Smooth muscle cell (in vitro differentiated cells): ENCODE measurements around the gene FAM78A. TPM values are rescaled to one million over a fixed set of nuclear protein-coding genes. Genes with fewer than 3 reads are reported as not detected.

ENCODE experiments used
- DNase-seq: peaks from one replicate; lab custom pipeline; 2025; ENCODE audit not compliant: unreplicated experiment; lab: John Stamatoyannopoulos, UW
- H2AFZ ChIP-seq: fragments of 200-600 bp; sonication (generic); 2 replicates; pipeline ENCODE4 v1.6.0; 2016; ENCODE audit warnings: antibody characterized with exemption, low read depth, mild to moderate bottlenecking
- H3F3A ChIP-seq: fragments of 200-600 bp; sonication (generic); 2 replicates; pipeline ENCODE4 v1.6.0; 2017; ENCODE audit warnings: antibody characterized with exemption, low read depth
- H3K27ac ChIP-seq: fragments of 200-600 bp; sonication (generic); 2 replicates; pipeline ENCODE4 v1.5.1; 2016; ENCODE audit warnings: low read depth, mild to moderate bottlenecking
- H3K27me3 ChIP-seq: fragments of 200-600 bp; sonication (generic); 2 replicates; pipeline ENCODE4 v1.6.1; 2016; ENCODE audit warnings: low read depth, mild to moderate bottlenecking
- H3K36me3 ChIP-seq: fragments of 200-600 bp; sonication (generic); 2 replicates; pipeline ENCODE4 v1.5.1; 2016; ENCODE audit warnings: low read depth
- H3K4me1 ChIP-seq: fragments of 200-600 bp; sonication (generic); 2 replicates; pipeline ENCODE4 v1.5.1; 2016; ENCODE audit warnings: low read depth
- H3K4me2 ChIP-seq: fragments of 200-600 bp; sonication (generic); 2 replicates; pipeline ENCODE4 v1.6.0; 2016; ENCODE audit warnings: mild to moderate bottlenecking
- H3K4me3 ChIP-seq: fragments of 200-600 bp; sonication (generic); 2 replicates; pipeline ENCODE4 v1.5.1; 2016; ENCODE audit warnings: mild to moderate bottlenecking
- H3K79me2 ChIP-seq: fragments of 200-600 bp; sonication (generic); 2 replicates; pipeline ENCODE4 v1.6.0; 2016; ENCODE audit warnings: low read depth, mild to moderate bottlenecking
- H3K9ac ChIP-seq: fragments of 200-600 bp; sonication (generic); 2 replicates; pipeline ENCODE4 v1.6.0; 2016; ENCODE audit warnings: low read depth
- H3K9me3 ChIP-seq: fragments of 200-600 bp; sonication (generic); replicated peaks from 2 replicates; pipeline ENCODE4 v1.5.1; 2016; ENCODE audit warnings: low read depth
- H4K20me1 ChIP-seq: fragments of 200-600 bp; sonication (generic); 2 replicates; pipeline ENCODE4 v1.6.0; 2016; ENCODE audit warnings: low read depth
- CTCF ChIP-seq: fragments of 200-600 bp; sonication (generic); IDR thresholded peaks from 2 replicates; pipeline ENCODE4 v1.5.1; 2017; ENCODE audit warnings: borderline replicate concordance, mild to moderate bottlenecking, antibody characterized with exemption; ENCODE audit not compliant: insufficient read depth, poor library complexity, severe bottlenecking
- WGBS: methylation state at CpG from one replicate; pipeline ENCODE4 v1.1.7; 2016; ENCODE audit warnings: low lambda C conversion rate; 5-methylcytosine and 5-hydroxymethylcytosine counted together
- polyA plus RNA-seq: library from polyadenylated mRNA; unstranded; fragments of >200 nt; fragmentation: Nextera tagmentation; extraction: Ambion mirVana; gene quantifications from 2 replicates; pipeline ENCODE4 v1.2.1, GENCODE V29; 2016
- total RNA-seq: library from RNA; depleted of rRNA; stranded (reverse); fragments of >200 nt; gene quantifications from 2 replicates; pipeline ENCODE4 v1.2.3, GENCODE V29; 2014

Gene FAM78A
- total and polyA plus RNA-seq, 2 experiments from 2014 or later = 3.6 to 4.2 TPM

DNA sequence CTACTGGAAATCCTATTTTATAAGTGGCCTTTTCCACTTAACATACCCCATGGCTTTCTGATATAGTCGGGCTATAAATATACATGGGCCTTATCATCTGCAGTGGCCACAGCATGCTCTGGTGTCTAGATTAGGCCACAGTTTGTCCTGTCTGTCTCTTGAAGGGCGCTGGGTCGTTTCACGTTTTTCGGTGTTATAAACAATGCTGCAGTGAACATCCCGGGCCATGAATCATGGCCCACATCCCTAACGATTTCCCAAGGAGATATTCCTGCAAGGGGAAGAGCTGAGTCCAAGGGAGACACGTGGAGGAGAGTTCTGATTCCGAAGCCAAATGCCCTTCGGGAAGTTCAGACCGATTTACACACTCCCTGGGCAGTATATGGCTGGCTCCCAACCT lies 21.6 kb upstream of the FAM78A start:
- no peak overlapping the region for H2AFZ ChIP-seq

GRCh38 chr9:131296906-131297500 lies 20.7 kb upstream of the FAM78A start:
- no peak for DNase-seq
- no peak overlapping the region for H3K9ac ChIP-seq
- H3K9me3 ChIP-seq = no peaks in the 10 kb centered on the region
- H3K4me2 ChIP-seq = no peak overlapping the region
- no peak for TF ChIP-seq CTCF
- no peaks in the 10 kb centered on the region for H3K27me3 ChIP-seq
- no peak overlapping the region for H3K27ac ChIP-seq
- H2AFZ ChIP-seq = no peak overlapping the region
- WGBS = 89% methylated on average over 8 of the region's 8 CpGs
- H3K4me1 ChIP-seq = no peaks in the 10 kb centered on the region
- H3K4me3 ChIP-seq = no peak overlapping the region
- H4K20me1 ChIP-seq = no peaks in the 10 kb centered on the region
- no peaks in the 10 kb centered on the region for H3K36me3 ChIP-seq
- no peaks in the 10 kb centered on the region for H3K79me2 ChIP-seq
- peaks cover 8% of the 10 kb centered on the region for H3F3A ChIP-seq

More for the DNA sequence above, 21.6 kb upstream of the FAM78A start:
- Histone ChIP-seq H3F3A (peaks cover 8% of the 10 kb centered on the region), H3K36me3 (no peaks in the 10 kb centered on the region), H3K9ac (no peak overlapping the region), H4K20me1 (no peaks in the 10 kb centered on the region), H3K27ac (no peak overlapping the region), H3K4me3 (no peak overlapping the region), H3K79me2 (no peaks in the 10 kb centered on the region), H3K4me2 (peak overlapping the region; percentile 2), H3K4me1 (no peaks in the 10 kb centered on the region), H3K9me3 (no peaks in the 10 kb centered on the region), H3K27me3 (no peaks in the 10 kb centered on the region)
- 28% methylated on average over 11 of the region's 11 CpGs for WGBS
- no peak for TF ChIP-seq CTCF
- no peak for DNase-seq

- peaks cover 8% of the 10 kb centered on the region for H3F3A ChIP-seq
- DNase-seq = no peak
- H4K20me1 ChIP-seq = no peaks in the 10 kb centered on the region
- H3K79me2 ChIP-seq = no peaks in the 10 kb centered on the region
- TF ChIP-seq CTCF = no peak
- 67% methylated on average over 9 of the region's 9 CpGs for WGBS
- H3K4me2 ChIP-seq = no peak overlapping the region
- no peak overlapping the region for H3K4me3 ChIP-seq
- H3K9ac ChIP-seq = no peak overlapping the region
- H3K36me3 ChIP-seq = no peaks in the 10 kb centered on the region
- H3K27me3 ChIP-seq = no peaks in the 10 kb centered on the region
- no peak overlapping the region for H2AFZ ChIP-seq
- H3K27ac ChIP-seq = no peak overlapping the region
- no peaks in the 10 kb centered on the region for H3K9me3 ChIP-seq
- no peaks in the 10 kb centered on the region for H3K4me1 ChIP-seq
These were observed 20.1 kb upstream of the FAM78A start for GRCh38 chr9:131296460-131296859.

DNA sequence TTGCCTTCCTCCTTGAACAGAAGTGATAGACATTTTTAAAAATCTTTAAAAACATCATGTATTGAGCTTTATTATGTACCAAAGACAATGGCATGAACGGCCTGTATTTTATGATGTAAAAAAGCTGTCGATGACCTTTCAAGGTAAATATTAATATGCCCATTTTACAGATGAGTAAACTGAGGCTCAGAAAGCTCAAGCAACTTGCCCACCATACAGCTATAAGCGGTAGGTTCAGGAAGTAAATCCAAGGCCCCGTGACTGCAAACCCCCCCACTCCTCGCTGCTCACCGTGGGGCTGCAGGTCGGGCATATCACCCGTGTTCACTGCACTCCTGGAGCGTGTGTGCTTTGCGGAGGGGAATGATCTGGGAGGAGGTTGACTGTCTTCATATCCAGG lies 16.6 kb upstream of the FAM78A start:
- H4K20me1 ChIP-seq = no peaks in the 10 kb centered on the region
- no peak for DNase-seq
- H3K9me3 ChIP-seq = no peaks in the 10 kb centered on the region
- no peak for TF ChIP-seq CTCF
- no peak overlapping the region for H3K4me2 ChIP-seq
- peaks cover 3% of the 10 kb centered on the region for H3K4me1 ChIP-seq
- H3K27ac ChIP-seq = no peak overlapping the region
- WGBS = 97% methylated on average over 10 of the region's 10 CpGs
- H3K4me3 ChIP-seq = no peak overlapping the region
- H3K36me3 ChIP-seq = no peaks in the 10 kb centered on the region
- peaks cover 8% of the 10 kb centered on the region for H3F3A ChIP-seq
- no peaks in the 10 kb centered on the region for H3K79me2 ChIP-seq
- no peak overlapping the region for H3K9ac ChIP-seq
- no peak overlapping the region for H2AFZ ChIP-seq
- H3K27me3 ChIP-seq = no peaks in the 10 kb centered on the region
